K562 (cell line): ENCODE results near the gene KTI12. TPM values are rescaled to one million over a fixed set of nuclear protein-coding genes. Genes with fewer than 3 reads are reported as not detected.

Source experiments
- ATAC-seq: fragments of 200-7000 bp; cut with Tn5 transposase; 3 replicates; pipeline ENCODE4 v1.9.1; 2020; ENCODE audit warnings: moderate library complexity
- BruUV-seq: library from RNA; stranded (reverse); fragments of 400-500 nt; replicated peaks from 2 replicates; lab custom pipeline; 2021; lab: Mats Ljungman, UMichigan
- CTCF ChIA-PET: fragments of 300-600 bp; formaldehyde crosslinking; extraction: SDS; loops from one replicate; lab custom pipeline; 2021; ENCODE audit warnings: low intra/inter-chr PET ratio; lab: Yijun Ruan, JAX
- POLR2A ChIA-PET: fragments of 300-600, 350-650 bp; sonication (Branson Sonifier 250); formaldehyde crosslinking; extraction: SDS; loops from one replicate; lab custom pipeline; 2021; ENCODE audit warnings: antibody characterized with exemption, inconsistent platforms; lab: Yijun Ruan, JAX
- DNase-seq, 4 experiments: peaks; one replicate each; pipeline versions ENCODE4 v3.0.0 to v3.0.0-alpha.2; 2011 to 2018; ENCODE audit warnings: low spot score in 3 of 4, mixed read lengths in 3 of 4; ENCODE audit errors: extremely low read depth in 1 of 4
- FAIRE-seq: peaks from 2 replicates; lab custom pipeline; 2011; peaks lifted over from hg19 to GRCh38; lab: Jason Lieb, UNC
- H2AFZ ChIP-seq: 2 replicates; pipeline ENCODE4 v1.6.0; 2011; ENCODE audit warnings: low read depth, low read length, control low read depth, inconsistent platforms
- H3K27ac ChIP-seq: fragments of 200-600 bp; 3 replicates; pipeline ENCODE4 v1.8.0; 2011; ENCODE audit warnings: low read depth, mild to moderate bottlenecking, control low read depth, inconsistent platforms, low read length, moderate library complexity, mixed read lengths; ENCODE audit errors: extremely low read depth
- H3K27me3 ChIP-seq, 2 experiments: fragments of 300-600 bp in 1 of 2; 2 replicates in 1 of 2; 3 replicates in 1 of 2; pipeline versions ENCODE4 v1.6.0 to v1.8.0; 2011; ENCODE audit warnings: inconsistent platforms in 2 of 2, low read length in 2 of 2, mild to moderate bottlenecking in 1 of 2, mixed read lengths in 1 of 2, moderate library complexity in 1 of 2; ENCODE audit not compliant: control insufficient read depth in 2 of 2, insufficient read depth in 2 of 2
- H3K36me3 ChIP-seq: fragments of 300-600 bp; 3 replicates; pipeline ENCODE4 v1.8.0; 2011; ENCODE audit warnings: mild to moderate bottlenecking, low read length, inconsistent platforms; ENCODE audit not compliant: control insufficient read depth, insufficient read depth
- H3K4me1 ChIP-seq, 2 experiments: fragments of 200-600 bp in 1 of 2; replicated peaks in 1 of 2; 2 replicates in 1 of 2; 3 replicates in 1 of 2; pipeline versions ENCODE4 v1.5.1 to v1.8.0; 2011; ENCODE audit warnings: inconsistent platforms in 2 of 2, low read length in 2 of 2, mild to moderate bottlenecking in 1 of 2, mixed read lengths in 1 of 2, moderate library complexity in 1 of 2; ENCODE audit not compliant: control insufficient read depth in 2 of 2, insufficient read depth in 2 of 2
- H3K4me2 ChIP-seq: 2 replicates; pipeline ENCODE4 v1.6.1; 2011; ENCODE audit warnings: low read length, control low read depth, inconsistent platforms, mixed read lengths; ENCODE audit not compliant: insufficient read depth
- H3K4me3 ChIP-seq: fragments of 200-600 bp; sonication (generic), shearing (Covaris generic); 2 replicates; pipeline ENCODE4 v1.5.1; 2016; ENCODE audit warnings: control low read depth, inconsistent platforms
- H3K79me2 ChIP-seq: fragments of 200-600 bp; 3 replicates; pipeline ENCODE4 v1.8.0; 2011; ENCODE audit warnings: low read length, inconsistent platforms; ENCODE audit not compliant: control insufficient read depth, insufficient read depth
- H3K9ac ChIP-seq, 2 experiments: 2 replicates each; pipeline versions ENCODE4 v1.6.0 to v1.6.1; 2011; ENCODE audit warnings: low read depth in 2 of 2, low read length in 2 of 2, control low read depth in 1 of 2, inconsistent platforms in 1 of 2, mild to moderate bottlenecking in 1 of 2, mixed read lengths in 1 of 2; ENCODE audit not compliant: insufficient read depth in 1 of 2
- H3K9me1 ChIP-seq: one replicate; pipeline ENCODE4 v1.6.0; 2011; ENCODE audit warnings: inconsistent platforms, mild to moderate bottlenecking, low read length, moderate library complexity; ENCODE audit not compliant: control insufficient read depth, insufficient read depth
- H3K9me3 ChIP-seq: replicated peaks from 2 replicates; pipeline ENCODE4 v1.5.1; 2011; ENCODE audit warnings: low read depth, low read length, inconsistent platforms; ENCODE audit not compliant: control insufficient read depth, insufficient read depth
- H4K20me1 ChIP-seq: replicated peaks from 2 replicates; pipeline ENCODE4 v1.6.1; 2011; ENCODE audit warnings: low read length, inconsistent platforms, mixed read lengths; ENCODE audit not compliant: control insufficient read depth, insufficient read depth
- BHLHE40 ChIP-seq: IDR thresholded peaks from 2 replicates; pipeline ENCODE4 v1.6.1; 2011; ENCODE audit warnings: low read length, improper control_type of control experiment
- BRD9 ChIP-seq: fragments of 450-650 bp; IDR thresholded peaks from 2 replicates; pipeline ENCODE4 v1.6.1; 2018; ENCODE audit warnings: low read depth; ENCODE audit not compliant: partially characterized antibody
- DDX20 ChIP-seq: fragments of 450-650 bp; IDR thresholded peaks from 2 replicates; pipeline ENCODE4 v1.6.1; 2016; ENCODE audit warnings: missing genetic modification characterization, low read depth, mild to moderate bottlenecking, missing compliant biosample characterization, moderate library complexity
- ELK3 ChIP-seq: fragments of 450-650 bp; formaldehyde crosslinking; IDR thresholded peaks from 2 replicates; pipeline ENCODE4 v1.4.0; 2020; ENCODE audit warnings: mild to moderate bottlenecking
- GATAD2B ChIP-seq: fragments of 450-650 bp; IDR thresholded peaks from 2 replicates; pipeline ENCODE4 v1.6.1; 2017; ENCODE audit warnings: mild to moderate bottlenecking, borderline replicate concordance
- HDAC2 ChIP-seq: fragments of 450-650 bp; IDR thresholded peaks from 2 replicates; pipeline ENCODE4 v1.6.1; 2016; ENCODE audit warnings: mild to moderate bottlenecking
- HMG20A ChIP-seq: fragments of 450-650 bp; formaldehyde crosslinking; conservative IDR thresholded peaks from 2 replicates; pipeline ENCODE4 v1.4.0; 2020; ENCODE audit warnings: mild to moderate bottlenecking, mixed read lengths
- KLF10 ChIP-seq: fragments of 250-450 bp; sonication (Bioruptor Pico); IDR thresholded peaks from 2 replicates; pipeline ENCODE4 v1.6.1; 2021; ENCODE audit warnings: matching md5 sums
- L3MBTL2 ChIP-seq: fragments of 450-650 bp; IDR thresholded peaks from 2 replicates; pipeline ENCODE4 v1.6.1; 2016; ENCODE audit warnings: mild to moderate bottlenecking, moderate library complexity
- NCOA6 ChIP-seq: fragments of 450-650 bp; IDR thresholded peaks from 2 replicates; pipeline ENCODE4 v1.6.1; 2017; ENCODE audit warnings: mild to moderate bottlenecking
- NR3C1 ChIP-seq: sonication (generic); formaldehyde crosslinking; IDR thresholded peaks from 2 replicates; pipeline ENCODE4 v1.8.1; 2022; ENCODE audit warnings: missing genetic modification reagents
- RBM14 ChIP-seq: fragments of 200-400 bp; formaldehyde crosslinking; IDR thresholded peaks from 2 replicates; pipeline ENCODE4 v1.6.1; 2018; ENCODE audit warnings: low read depth, mild to moderate bottlenecking, low read length, moderate library complexity, borderline replicate concordance; ENCODE audit not compliant: insufficient read depth
- REST ChIP-seq, 2 experiments: fragments of 450-650 bp; formaldehyde crosslinking in 1 of 2; IDR thresholded peaks; 2 replicates each; pipeline versions ENCODE4 v1.4.0 to v1.6.1; 2014 to 2020; ENCODE audit warnings: mild to moderate bottlenecking in 2 of 2, borderline replicate concordance in 1 of 2, low read depth in 1 of 2
- WHSC1 ChIP-seq: IDR thresholded peaks from one replicate; pipeline ENCODE4 v1.6.1; 2012; ENCODE audit warnings: low read length, control low read depth, inconsistent platforms
- ZC3H8 ChIP-seq: fragments of 450-650 bp; IDR thresholded peaks from 2 replicates; pipeline ENCODE4 v1.6.1; 2017
- WGBS: fragments of 100-300 bp; shearing (Covaris generic); methylation state at CpG from one replicate; pipeline ENCODE4 v1.1.6; 2016; ENCODE audit warnings: low coverage, mixed read lengths; ENCODE audit not compliant: insufficient coverage; ENCODE audit errors: missing lambda C conversion rate; 5-methylcytosine and 5-hydroxymethylcytosine counted together
- in situ Hi-C: fragments of 300-500 bp; cut with MboI; formaldehyde crosslinking; loops from 4 replicates; pipeline ENCODE4 v1.15.0; 2018; ENCODE audit warnings: inconsistent platforms, mixed read lengths
- intact Hi-C: fragments of 100-400 bp; cut with micrococcal nuclease; formaldehyde crosslinking; loops from 2 replicates; pipeline ENCODE4 v1.14.2; 2022
- polyA plus RNA-seq, 8 experiments: library from polyadenylated mRNA; depleted of rRNA in 4 of 8; stranded (reverse) in 5 of 8; unstranded in 3 of 8; fragments of >200 nt; fragmentation: Nextera tagmentation in 2 of 8; fragmentation: Illumina TruSeq in 1 of 8; extraction: Ambion mirVana in 2 of 8; extraction: Trizol in 1 of 8; gene quantifications; 2 replicates each; pipeline versions ENCODE4 v1.2.1 to v1.2.3, GENCODE V29; 2011 to 2014; ENCODE audit warnings: inconsistent platforms in 1 of 8, missing spikeins in 1 of 8
- total RNA-seq, 7 experiments: library from RNA; depleted of rRNA in 6 of 7; stranded (reverse); fragments of >200 nt in 6 of 7; fragmentation: Illumina TruSeq in 2 of 7; extraction: Trizol in 2 of 7; gene quantifications; 2 replicates each; pipeline versions ENCODE4 v1.2.1 to v1.2.3, GENCODE V29; 2011 to 2021; ENCODE audit warnings: low replicate concordance in 1 of 7

Gene KTI12
- total and polyA plus RNA-seq, 9 of the 15 experiments (the other 6 are each of a cell fraction or from before 2014, with no cell fraction given), result 3.1 to 22.8 (median 11.6) TPM

- TF ChIP-seq NCOA6 (0 out of 2 replicates have a peak, but pooled peaks have one; percentile 29), L3MBTL2 (no peak), HDAC2 (no peak), GATAD2B (0 out of 2 replicates have a peak, but pooled peaks have one; percentile 15), BRD9 (peak; percentile 38), WHSC1 (no peak), KLF10 (no peak), ELK3 (CRISPR knock-in tag) (0 out of 2 replicates have a peak, but pooled peaks have one; percentile 48), DDX20 (0 out of 2 replicates have a peak, but pooled peaks have one; percentile 35), ZC3H8 (no peak), HMG20A (CRISPR knock-in tag) (no peak), RBM14 (no peak)
- TF ChIP-seq, all 486 proteins: peak for 19
These were observed 407 bp upstream of the KTI12 start (continued) for GRCh38 chr1:52034050-52034384.

GRCh38 chr1:52032785-52033131 lies 852 bp downstream of the KTI12 start:
- ChIA-PET POLR2A (interaction anchor here (0.6 to 2.7 kb wide), 11 partner anchors 10 to 513 kb away, joined by 3 to 15 read pairs (median 5); no protein-coding TSS in a partner anchor), CTCF (no interaction called here)
- ATAC-seq (peak; percentile 75), DNase-seq (peak; percentile 48 to 68 (median 54)), FAIRE-seq (no peak)
- H3K9ac ChIP-seq, result peak overlapping the region; percentile 88 to 100
- H3K4me2 ChIP-seq, result peak overlapping the region; percentile 94
- peak overlapping the region; percentile 88 for H3K27ac ChIP-seq
- H3K27me3 ChIP-seq, result no peaks in the 10 kb centered on the region
- no TSS peak for BruUV-seq
- H3K9me3 ChIP-seq, result no peaks in the 10 kb centered on the region
- H3K9me1 ChIP-seq, result no peaks in the 10 kb centered on the region
- H4K20me1 ChIP-seq, result peaks cover 17% of the 10 kb centered on the region
- peaks cover 34% of the 10 kb centered on the region for H3K36me3 ChIP-seq
- peak overlapping the region; percentile 93 for H2AFZ ChIP-seq
- in situ Hi-C loops (no loop called here), intact Hi-C loops (loop anchor here (1.0 kb wide), 1 partner anchor 23 kb away; the partner anchor contains the start of gene TXNDC12)
- H3K4me1 ChIP-seq, result peaks cover 12 to 17% of the 10 kb centered on the region in 2 experiments; a peak in 4 of 5 replicates
- peaks cover 37% of the 10 kb centered on the region for H3K79me2 ChIP-seq
- peak overlapping the region; percentile 66 for H3K4me3 ChIP-seq
- 0% methylated on average over 24 of the region's 24 CpGs for WGBS
- TF ChIP-seq NR3C1 (CRISPR knock-in tag), result no peak
- TF ChIP-seq BHLHE40, result peak; percentile 69; the same call in 1 of the 2 replicates
- peak; percentile 52 for TF ChIP-seq REST (IDR thresholded peaks at IDR 0.05; ENCODE audit: borderline replicate concordance)
- TF ChIP-seq REST (CRISPR knock-in tag; IDR thresholded peaks at IDR 0.05; ENCODE audit: low read depth), result no peak
